Suppressor macrophage treated with lipopolysaccharide for 4 hours (primary cell): ENCODE results near the gene EPGN.

Experiments used
- DNase-seq: peaks from one replicate; pipeline ENCODE4 v3.0.0-alpha.2; 2020

The EPGN gene

DNA sequence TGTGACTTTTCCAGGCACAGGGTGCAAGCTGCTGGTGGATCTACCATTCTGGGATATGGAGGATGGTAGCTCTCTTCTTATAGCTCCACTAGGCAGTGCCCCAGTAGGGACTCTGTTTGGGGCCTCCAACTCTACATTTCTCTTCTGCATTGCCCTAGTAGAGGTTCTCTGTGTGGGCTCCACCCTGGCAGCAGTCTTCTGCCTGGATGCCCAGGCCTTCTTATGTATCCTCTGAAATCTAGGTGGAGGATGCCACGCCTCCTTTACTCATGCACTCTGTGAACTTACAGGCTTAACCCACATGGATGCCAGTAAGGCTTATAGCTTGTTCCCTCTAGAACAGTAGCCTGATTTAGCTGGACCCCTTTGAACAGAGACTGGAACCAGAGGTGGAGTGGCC, 35.8 kb downstream of the EPGN start:
- DNase-seq, result no peak

DNA sequence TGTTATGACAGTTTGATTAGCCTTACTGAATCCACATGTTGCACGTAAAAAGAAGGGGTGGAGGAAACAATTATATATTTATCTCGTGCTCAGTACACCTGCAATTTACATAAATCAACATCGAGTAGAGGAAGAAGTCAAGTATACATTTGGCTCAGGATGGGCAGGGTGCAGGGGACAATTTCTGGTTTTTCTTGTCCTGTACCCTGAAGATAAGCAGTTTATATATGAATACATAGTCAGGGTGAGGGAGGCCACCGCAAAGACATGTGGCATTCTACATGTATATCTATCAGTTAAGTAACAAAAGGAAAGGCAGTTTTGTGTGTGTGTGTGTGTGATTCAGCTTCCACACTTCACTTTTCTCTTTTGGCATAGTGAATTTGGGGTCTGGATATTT, 45.6 kb downstream of the EPGN start:
- no peak for DNase-seq

DNA sequence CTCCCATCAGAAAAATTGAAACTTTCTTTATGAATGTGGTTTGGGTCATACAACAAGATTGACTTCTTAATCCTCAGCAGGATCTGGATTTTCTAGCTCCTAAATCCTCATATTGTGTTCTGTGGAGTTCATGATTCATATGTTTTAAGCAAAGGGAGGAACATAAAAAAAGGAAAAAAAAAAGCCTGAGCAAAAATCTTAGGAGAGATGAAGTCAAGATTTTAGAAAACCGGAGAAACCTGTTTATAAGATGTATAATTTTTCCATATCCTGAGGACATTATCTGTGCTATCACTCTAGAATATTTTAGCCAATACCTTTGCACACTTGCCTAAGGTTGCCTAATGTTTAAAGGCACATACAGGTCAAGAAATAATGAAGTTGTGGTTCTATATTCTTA, 49.7 kb downstream of the EPGN start:
- DNase-seq, result no peak

DNA sequence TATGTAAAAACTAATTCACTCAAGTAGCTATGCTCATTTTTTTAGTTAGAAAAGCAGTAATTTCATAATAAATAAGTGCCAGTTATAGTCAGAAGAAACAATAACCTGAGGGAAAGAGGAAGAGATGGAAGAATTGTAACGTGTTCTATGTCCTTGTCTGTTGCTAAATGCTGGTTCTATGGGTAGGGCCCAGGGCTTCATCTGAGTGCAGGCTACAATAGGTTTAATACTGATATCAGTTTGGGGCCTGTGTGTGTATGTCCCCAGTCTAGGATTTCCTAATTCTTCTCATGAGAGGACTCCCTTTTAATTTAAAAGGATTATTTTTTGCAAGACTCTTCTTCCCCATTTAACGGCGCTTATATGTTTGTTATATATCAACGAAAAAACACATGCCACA, 53.4 kb downstream of the EPGN start:
- no peak for DNase-seq

DNA sequence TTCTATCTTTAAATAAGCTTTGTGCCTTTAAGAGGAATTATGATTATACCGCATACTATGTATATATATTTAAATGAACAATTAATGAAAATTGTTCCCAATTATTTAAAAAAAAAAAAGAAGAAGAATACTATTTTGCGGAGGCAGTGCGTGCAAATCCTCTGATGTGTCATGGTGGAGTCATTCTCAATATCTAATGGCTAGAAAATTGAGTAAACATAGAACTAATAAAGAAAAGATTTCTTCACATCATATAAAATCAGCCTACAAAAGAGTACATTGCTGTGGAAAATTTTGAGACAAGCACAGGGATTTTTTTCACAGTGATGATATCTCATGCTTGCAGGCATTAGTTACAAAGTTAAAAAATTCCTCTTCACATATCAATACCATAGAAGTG, 54.1 kb downstream of the EPGN start:
- no peak for DNase-seq

DNA sequence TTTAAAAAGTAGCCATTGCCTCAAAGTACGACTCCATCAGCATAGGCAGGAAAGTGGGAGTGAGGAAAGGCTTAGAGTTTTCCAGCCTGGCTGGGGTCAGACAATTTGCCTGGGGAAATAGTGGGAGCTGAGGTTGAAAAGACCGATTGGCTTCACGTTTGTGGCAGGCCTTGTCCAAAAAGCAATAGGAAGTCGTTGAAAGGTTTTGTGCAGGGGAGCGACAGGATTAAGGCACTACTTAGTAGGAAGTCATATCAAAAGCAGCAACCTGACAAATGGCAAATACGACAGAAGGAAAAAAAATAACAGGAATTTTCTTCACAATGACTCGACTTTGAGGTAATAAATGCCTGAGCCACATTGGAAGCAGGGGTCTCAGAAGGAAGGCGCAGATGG, 56.0 kb downstream of the EPGN start:
- DNase-seq, result no peak

DNA sequence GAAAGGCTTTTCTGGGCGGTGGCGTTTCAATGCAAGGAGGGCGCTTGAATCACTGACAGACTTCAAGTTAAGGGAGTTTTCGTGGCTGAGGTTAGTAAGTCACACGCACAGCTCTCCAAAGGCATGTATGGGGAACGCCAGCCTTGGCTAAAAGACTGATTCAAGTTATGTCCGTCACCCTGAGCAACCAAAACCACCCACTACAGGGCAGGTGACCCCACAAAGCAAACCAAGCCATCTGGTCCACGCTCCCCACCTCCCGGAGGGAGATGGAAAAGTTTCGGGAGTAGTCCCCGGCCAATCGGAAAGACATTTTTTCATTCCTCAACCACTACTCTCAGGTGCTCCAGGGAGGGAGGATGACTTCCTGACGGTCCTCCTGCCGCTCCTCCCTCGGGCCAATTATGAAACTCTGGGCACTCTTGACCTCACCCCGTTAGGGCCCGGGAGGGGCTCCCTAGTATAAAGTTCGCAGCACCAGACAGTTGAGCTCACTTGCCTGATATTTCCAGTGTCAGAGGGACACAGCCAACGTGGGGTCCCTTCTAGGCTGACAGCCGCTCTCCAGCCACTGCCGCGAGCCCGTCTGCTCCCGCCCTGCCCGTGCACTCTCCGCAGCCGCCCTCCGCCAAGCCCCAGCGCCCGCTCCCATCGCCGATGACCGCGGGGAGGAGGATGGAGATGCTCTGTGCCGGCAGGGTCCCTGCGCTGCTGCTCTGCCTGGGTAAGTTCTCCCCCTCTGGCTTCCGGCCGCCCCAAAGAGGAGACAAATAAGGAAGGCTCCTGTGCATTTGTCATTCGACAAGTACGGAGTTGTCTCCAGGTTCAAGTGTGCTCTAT, 56.6 kb downstream of the EPGN start, which contains the start of gene EREG:
EREG (plus strand) TSS at position 494 of the 840 bp plus-strand sequence; CDS start at position 658, 164 bp downstream.
- peak; percentile 79 for DNase-seq

- DNase-seq, result peak; percentile 12
Observed at GRCh38 chr4:74365761-74366160, 57.5 kb downstream of the EPGN start.
